Body of pancreas (tissue), 4 donors: ENCODE measurements around the gene SLC11A2. TPM values are rescaled to one million over a fixed set of nuclear protein-coding genes. Genes with fewer than 3 reads are reported as not detected.

ENCODE experiments used
- ATAC-seq: fragments of 150-250 bp; one replicate; pipeline ENCODE4 v1.9.1; 2016
- DNase-seq, 4 donors: peaks; one replicate each; pipeline ENCODE4 v3.0.0-alpha.2; 2019
- H3K27ac ChIP-seq, 4 donors: fragments of 200-600 bp; sonication (generic); 1 replicate in 3 of 4; 2 replicates in 1 of 4; pipeline versions ENCODE4 v1.5.1 to v1.6.1; 2016 to 2019; ENCODE audit warnings: mild to moderate bottlenecking in 1 of 4, mixed read lengths in 1 of 4, moderate library complexity in 1 of 4
- H3K27me3 ChIP-seq, 2 donors: fragments of 200-600 bp; sonication (generic); one replicate each; pipeline ENCODE4 v1.6.0; 2016; ENCODE audit warnings: mild to moderate bottlenecking in 1 of 2
- H3K36me3 ChIP-seq, 2 donors: fragments of 200-600 bp; sonication (generic); replicated peaks in 1 of 2; 2 replicates each; pipeline ENCODE4 v1.5.1; 2016; ENCODE audit warnings: low read depth in 2 of 2; ENCODE audit not compliant: insufficient read depth in 1 of 2
- H3K4me1 ChIP-seq: fragments of 200-600 bp; sonication (generic); one replicate; pipeline ENCODE4 v1.6.0; 2016
- H3K4me3 ChIP-seq, 2 donors: fragments of 200-600 bp; sonication (generic); 1 replicate in 1 of 2; 2 replicates in 1 of 2; pipeline ENCODE4 v1.5.1; 2016 to 2019
- H3K9me3 ChIP-seq, 3 donors: fragments of 200-600 bp; sonication (generic); 1 replicate in 2 of 3; 2 replicates in 1 of 3; pipeline ENCODE4 v1.5.1; 2016
- CTCF ChIP-seq, 7 experiments: fragments of 450-650 bp in 4 of 7; fragments of 200-600 bp in 3 of 7; sonication (generic) in 3 of 7; IDR thresholded peaks; one replicate each; pipeline ENCODE4 v1.5.1; 2016 to 2019; ENCODE audit warnings: antibody characterized with exemption in 7 of 7
- POLR2A ChIP-seq, 3 donors: fragments of 450-650 bp; IDR thresholded peaks; one replicate each; pipeline ENCODE4 v1.6.1; 2016; ENCODE audit warnings: antibody characterized with exemption in 3 of 3, mild to moderate bottlenecking in 2 of 3
- WGBS, 2 donors: methylation state at CpG; one replicate each; pipeline ENCODE4 v1.1.5; 2017; 5-methylcytosine and 5-hydroxymethylcytosine counted together
- intact Hi-C: fragments of 100-400 bp; cut with DNase I; formaldehyde crosslinking; loops from one replicate; pipeline ENCODE4 v1.15.1; 2023
- total RNA-seq, 2 donors: library from RNA; depleted of rRNA; stranded (reverse); fragments of >200 nt; gene quantifications; one replicate each; pipeline ENCODE4 v1.1.0, GENCODE V29; 2016

Gene SLC11A2
- total RNA-seq, 2 donors from 2014 or later: 53.2 to 55.0 TPM

GRCh38 chr12:50980545-50980944 lies 45.6 kb downstream of the SLC11A2 start:
- 24 to 26% methylated on average over 2 of the region's 2 CpGs for WGBS, 2 donors
- intact Hi-C loops: loop anchor here (10.0 kb wide), 1 partner anchor 146 kb away; no protein-coding TSS in a partner anchor
- Histone ChIP-seq H3K9me3 (no peaks in the 10 kb centered on the region), H3K4me1 (peaks cover 20% of the 10 kb centered on the region), H3K4me3 (no peak overlapping the region), H3K27me3 (no peaks in the 10 kb centered on the region), H3K36me3 (peaks cover 0 to 2% of the 10 kb centered on the region in 2 donors), H3K27ac (peak overlapping the region in 2 of 4 donors; percentile 1 to 25)
- ATAC-seq (peak; percentile 92), DNase-seq (no peak)
- TF ChIP-seq POLR2A (IDR thresholded peaks at IDR 0.05) (no peak), CTCF (IDR thresholded peaks at IDR 0.05) (no peak)

GRCh38 chr12:50979369-50980052 lies 46.7 kb downstream of the SLC11A2 start:
- 62 to 63% methylated on average over 6 of the region's 6 CpGs for whole genome bisulfite sequencing, 2 donors
- ATAC-seq (no peak), DNase-seq (no peak)
- intact Hi-C loops: loop anchor here (10.0 kb wide), 1 partner anchor 145 kb away; no protein-coding TSS in a partner anchor
- no peaks in the 10 kb centered on the region for H3K27me3 ChIP-seq
- H3K9me3 ChIP-seq: no peaks in the 10 kb centered on the region
- peaks cover 20% of the 10 kb centered on the region for H3K4me1 ChIP-seq
- H3K27ac ChIP-seq: no peak overlapping the region
- TF ChIP-seq POLR2A (IDR thresholded peaks at IDR 0.05) (no peak), CTCF (IDR thresholded peaks at IDR 0.05) (no peak)
- H3K36me3 ChIP-seq: peaks cover 0 to 2% of the 10 kb centered on the region in 2 donors
- no peak overlapping the region for H3K4me3 ChIP-seq

- TF ChIP-seq POLR2A (IDR thresholded peaks at IDR 0.05): no peak
- no peak for TF ChIP-seq CTCF (IDR thresholded peaks at IDR 0.05)
These were observed 54.2 kb downstream of the SLC11A2 start for GRCh38 chr12:50971946-50972345.

GRCh38 chr12:50964432-50964831 lies 61.8 kb downstream of the SLC11A2 start:
- 33 to 65% methylated on average over 1 of the region's 1 CpG for WGBS, 2 donors
- TF ChIP-seq POLR2A (IDR thresholded peaks at IDR 0.05) (no peak), CTCF (IDR thresholded peaks at IDR 0.05) (no peak)
- intact Hi-C loops: no loop called here
- no peaks in the 10 kb centered on the region for H3K36me3 ChIP-seq
- H3K9me3 ChIP-seq: no peaks in the 10 kb centered on the region
- DNase-seq (no peak), ATAC-seq (no peak)
- no peaks in the 10 kb centered on the region for H3K27me3 ChIP-seq
- no peaks in the 10 kb centered on the region for H3K4me1 ChIP-seq
- H3K4me3 ChIP-seq: no peak overlapping the region
- no peak overlapping the region for H3K27ac ChIP-seq

More at GRCh38 chr12:50971946-50972345, 54.2 kb downstream of the SLC11A2 start:
- DNase-seq (no peak), ATAC-seq (no peak)
- Histone ChIP-seq H3K36me3 (no peaks in the 10 kb centered on the region), H3K27ac (no peak overlapping the region), H3K4me1 (no peaks in the 10 kb centered on the region), H3K4me3 (no peak overlapping the region), H3K9me3 (no peaks in the 10 kb centered on the region), H3K27me3 (no peaks in the 10 kb centered on the region)
- intact Hi-C loops: no loop called here

- no peak overlapping the region for H3K4me3 ChIP-seq
- TF ChIP-seq POLR2A (IDR thresholded peaks at IDR 0.05) (no peak), CTCF (IDR thresholded peaks at IDR 0.05) (no peak)
- H3K27ac ChIP-seq: no peak overlapping the region
- WGBS, 2 donors: 97 to 98% methylated on average over 4 of the region's 4 CpGs
- intact Hi-C loops: no loop called here
- DNase-seq (no peak), ATAC-seq (no peak)
- no peaks in the 10 kb centered on the region for H3K36me3 ChIP-seq
- H3K4me1 ChIP-seq: no peaks in the 10 kb centered on the region
- H3K9me3 ChIP-seq: no peaks in the 10 kb centered on the region
- H3K27me3 ChIP-seq: no peaks in the 10 kb centered on the region
These were observed 64.5 kb downstream of the SLC11A2 start for GRCh38 chr12:50961708-50962107.
